Endodermal cell (in vitro differentiated cells): ENCODE measurements around the gene USH1G. TPM values are rescaled to one million over a fixed set of nuclear protein-coding genes. Genes with fewer than 3 reads are reported as not detected.

Experiments
- DNase-seq: peaks from one replicate; pipeline ENCODE4 v3.0.0-alpha.2; 2017
- H3K27ac ChIP-seq: 2 replicates; pipeline ENCODE4 v1.5.1; 2013; ENCODE audit warnings: mild to moderate bottlenecking, low read depth, low read length, moderate library complexity
- H3K27me3 ChIP-seq: 2 replicates; pipeline ENCODE4 v1.6.1; 2013; ENCODE audit warnings: mild to moderate bottlenecking, low read length, moderate library complexity; ENCODE audit not compliant: insufficient read depth, control insufficient read depth, poor library complexity, severe bottlenecking
- H3K36me3 ChIP-seq: 2 replicates; pipeline ENCODE4 v1.7.0; 2013; ENCODE audit warnings: mild to moderate bottlenecking, low read length, moderate library complexity; ENCODE audit not compliant: control insufficient read depth, insufficient read depth
- H3K4me1 ChIP-seq: one replicate; pipeline ENCODE4 v1.7.0; 2013; ENCODE audit warnings: low read length; ENCODE audit not compliant: control insufficient read depth, insufficient read depth
- H3K4me3 ChIP-seq: 2 replicates; pipeline ENCODE4 v1.5.1; 2013; ENCODE audit warnings: mild to moderate bottlenecking, low read length, moderate library complexity
- H3K9ac ChIP-seq: 2 replicates; pipeline ENCODE4 v1.6.1; 2013; ENCODE audit warnings: mild to moderate bottlenecking, low read length, moderate library complexity; ENCODE audit not compliant: poor library complexity, severe bottlenecking; ENCODE audit errors: extremely low read depth
- H3K9me3 ChIP-seq: 2 replicates; pipeline ENCODE4 v1.6.1; 2013; ENCODE audit warnings: mild to moderate bottlenecking, low read length, moderate library complexity; ENCODE audit not compliant: control insufficient read depth
- H3K27ac Mint-ChIP-seq: 2 replicates; pipeline ENCODE4 v1.8.0; 2020; ENCODE audit warnings: mixed read lengths
- H3K27me3 Mint-ChIP-seq: 2 replicates; pipeline ENCODE4 v1.8.0; 2021; ENCODE audit warnings: mild to moderate bottlenecking, mixed read lengths; ENCODE audit not compliant: insufficient read depth
- H3K36me3 Mint-ChIP-seq: 2 replicates; pipeline ENCODE4 v1.8.0; 2020; ENCODE audit warnings: low read depth, mixed read lengths
- H3K4me1 Mint-ChIP-seq: 2 replicates; pipeline ENCODE4 v1.8.0; 2020; ENCODE audit warnings: mixed read lengths
- H3K4me3 Mint-ChIP-seq: 2 replicates; pipeline ENCODE4 v1.8.0; 2020; ENCODE audit warnings: mild to moderate bottlenecking, moderate library complexity, mixed read lengths
- H3K9me3 Mint-ChIP-seq: 2 replicates; pipeline ENCODE4 v1.8.0; 2020; ENCODE audit warnings: mild to moderate bottlenecking, mixed read lengths
- CTCF ChIP-seq: fragments of 200-600 bp; sonication (generic); conservative IDR thresholded peaks from 2 replicates; pipeline ENCODE4 v1.5.0; 2021; ENCODE audit warnings: antibody characterized with exemption, mild to moderate bottlenecking
- WGBS, 2 experiments: methylation state at CpG; one replicate each; pipeline versions ENCODE4 v1.1.5 to v1.1.7; 2013; ENCODE audit warnings: missing lambda C conversion rate in 2 of 2, mixed read lengths in 1 of 2; ENCODE audit not compliant: insufficient coverage in 1 of 2, insufficient read length in 1 of 2; 5-methylcytosine and 5-hydroxymethylcytosine counted together
- long read RNA-seq, 4 experiments: library from polyadenylated mRNA in 2 of 4; library from RNA in 1 of 4; library from capped mRNA in 1 of 4; stranded (forward) in 3 of 4; unstranded in 1 of 4; transcript quantifications; one replicate each; pipeline ENCODE4 v2.0.0, GENCODE V29; 2020 to 2021; ENCODE audit warnings: inconsistent platforms in 1 of 4
- polyA plus RNA-seq, 2 experiments: library from polyadenylated mRNA; stranded (reverse); fragments of 50-300 nt; gene quantifications; one replicate each; pipeline ENCODE4 v1.2.3, GENCODE V29; 2013
- total RNA-seq, 2 donors: library from RNA; stranded (reverse); fragmentation: NEBNext Ultra II Directional in 1 of 2; extraction: Animal tissue kit (Norgen Biotek cat#: 25700) in 1 of 2; gene quantifications; 2 replicates in 1 of 2; 3 replicates in 1 of 2; pipeline ENCODE4 v1.2.1, GENCODE V29; 2021

USH1G gene
- total RNA-seq: under 1 TPM; 0.11 to 0.13 TPM
- 0.32 TPM for polyA plus RNA-seq (2013, experiment 1 of 2)
- polyA plus RNA-seq (2013, experiment 2 of 2): 0.25 TPM
- long read RNA-seq, experiment 1: 0 reads
- long read RNA-seq, experiment 2, partial matches to known transcripts: 1 of 1 reads
- long read RNA-seq, experiment 2, other reads (novel, unspliced or antisense): 0 of 1 reads
- long read RNA-seq, experiment 3, partial matches to known transcripts: 1 of 2 reads
- long read RNA-seq, experiment 3, other reads (novel, unspliced or antisense): 0 of 2 reads
- long read RNA-seq, experiment 4: 0 reads

- Histone ChIP-seq H3K9ac (no peak within 1 kb of the TSS), H3K27ac (no peak within 1 kb of the TSS), H3K36me3 (no peaks in the 10 kb centered on the region), H3K27me3 (peaks cover 65% of the 10 kb centered on the region), H3K4me3 (no peak within 1 kb of the TSS), H3K9me3 (no peaks in the 10 kb centered on the region), H3K4me1 (no peaks in the 10 kb centered on the region)
- no peaks in the 10 kb centered on the region for H3K36me3 Mint-ChIP-seq
- WGBS, 2 experiments: 13 to 14% methylated on average over 16 to 57 of the region's 57 CpGs
- peaks cover 80% of the 10 kb centered on the region for H3K27me3 Mint-ChIP-seq
- H3K4me1 Mint-ChIP-seq: peaks cover 2% of the 10 kb centered on the region
- no peaks in the 10 kb centered on the region for H3K9me3 Mint-ChIP-seq
- peak; percentile 79 for DNase-seq
- TF ChIP-seq CTCF: no peak
- peak within 1 kb of the TSS; percentile 42 for H3K4me3 Mint-ChIP-seq
- no peak within 1 kb of the TSS for H3K27ac Mint-ChIP-seq
Measured at GRCh38 chr17:74922694-74923537, at the start of gene USH1G. TSS of gene USH1G (minus strand) at chr17:74923255. CDS start at chr17:74923073, 182 bp downstream.

- H3K27me3 ChIP-seq: peaks cover 55% of the 10 kb centered on the region
- H3K4me3 ChIP-seq: peak within 1 kb of the TSS; percentile 71
- no peaks in the 10 kb centered on the region for H3K9me3 ChIP-seq
- no peak within 1 kb of the TSS for H3K9ac ChIP-seq
- no peak for TF ChIP-seq CTCF
- Mint-ChIP-seq H3K36me3 (no peaks in the 10 kb centered on the region), H3K4me3 (peak within 1 kb of the TSS; percentile 51), H3K9me3 (no peaks in the 10 kb centered on the region), H3K4me1 (no peaks in the 10 kb centered on the region), H3K27ac (no peak within 1 kb of the TSS), H3K27me3 (peaks cover 60% of the 10 kb centered on the region)
- 1 to 2% methylated on average over 33 to 93 of the region's 95 CpGs for WGBS, 2 experiments
- peak; percentile 98 for DNase-seq
- H3K27ac ChIP-seq: peak within 1 kb of the TSS; percentile 38
- no peaks in the 10 kb centered on the region for H3K4me1 ChIP-seq
- H3K36me3 ChIP-seq: no peaks in the 10 kb centered on the region
Measured at GRCh38 chr17:74972107-74972972, 49.3 kb upstream of the USH1G start, which contains the start of gene HID1. TSS of gene HID1 (minus strand) at chr17:74972759. CDS start at chr17:74972656, 103 bp downstream.

GRCh38 chr17:74971842-74972106, 48.7 kb upstream of the USH1G start:
- Histone ChIP-seq H3K4me3 (no peak overlapping the region), H3K4me1 (no peaks in the 10 kb centered on the region), H3K9me3 (no peaks in the 10 kb centered on the region), H3K27ac (peak overlapping the region; percentile 38), H3K27me3 (peaks cover 55% of the 10 kb centered on the region), H3K36me3 (no peaks in the 10 kb centered on the region), H3K9ac (no peak overlapping the region)
- peak overlapping the region; percentile 51 for H3K4me3 Mint-ChIP-seq
- WGBS, 2 experiments: 24 to 29% methylated on average over 6 to 9 of the region's 9 CpGs
- TF ChIP-seq CTCF: no peak
- H3K4me1 Mint-ChIP-seq: no peaks in the 10 kb centered on the region
- no peaks in the 10 kb centered on the region for H3K36me3 Mint-ChIP-seq
- no peaks in the 10 kb centered on the region for H3K9me3 Mint-ChIP-seq
- no peak for DNase-seq
- no peak overlapping the region for H3K27ac Mint-ChIP-seq
- peaks cover 58% of the 10 kb centered on the region for H3K27me3 Mint-ChIP-seq
